GM23338 (cell line): ENCODE data around the gene AFAP1L1.

Source experiments
- CREB1 ChIP-seq: fragments of 250-450 bp; sonication (Bioruptor Pico); IDR thresholded peaks from 2 replicates; pipeline ENCODE4 v1.5.0; 2020; ENCODE audit warnings: low read depth, mild to moderate bottlenecking, moderate library complexity
- CTCF ChIP-seq, 2 experiments: fragments of 200-600 bp in 1 of 2; sonication (generic) in 1 of 2; conservative IDR thresholded peaks; 2 replicates each; pipeline versions ENCODE4 v1.5.1 to v1.6.1; 2016 to 2017; ENCODE audit warnings: antibody characterized with exemption in 2 of 2, low read depth in 2 of 2, mild to moderate bottlenecking in 2 of 2, moderate library complexity in 1 of 2
- EZH2 ChIP-seq: fragments of 200-600 bp; sonication (generic); IDR thresholded peaks from one replicate; pipeline ENCODE4 v1.8.0; 2017; ENCODE audit warnings: antibody characterized with exemption, mild to moderate bottlenecking, low read depth; ENCODE audit not compliant: unreplicated experiment
- EZH2phosphoT487 ChIP-seq: fragments of 200-600 bp; sonication (generic); IDR thresholded peaks from one replicate; pipeline ENCODE4 v1.8.1; 2018; ENCODE audit warnings: antibody characterized with exemption; ENCODE audit not compliant: unreplicated experiment
- POLR2AphosphoS5 ChIP-seq: IDR thresholded peaks from 2 replicates; pipeline ENCODE4 v1.6.1; 2016; ENCODE audit warnings: antibody characterized with exemption, low read depth
- TF ChIP-seq, protein P1 (sequence below): fragments of 250-450 bp; sonication (Bioruptor Pico); IDR thresholded peaks from 2 replicates; pipeline ENCODE4 v1.5.0; 2020; ENCODE audit warnings: mild to moderate bottlenecking, moderate library complexity

DNA sequence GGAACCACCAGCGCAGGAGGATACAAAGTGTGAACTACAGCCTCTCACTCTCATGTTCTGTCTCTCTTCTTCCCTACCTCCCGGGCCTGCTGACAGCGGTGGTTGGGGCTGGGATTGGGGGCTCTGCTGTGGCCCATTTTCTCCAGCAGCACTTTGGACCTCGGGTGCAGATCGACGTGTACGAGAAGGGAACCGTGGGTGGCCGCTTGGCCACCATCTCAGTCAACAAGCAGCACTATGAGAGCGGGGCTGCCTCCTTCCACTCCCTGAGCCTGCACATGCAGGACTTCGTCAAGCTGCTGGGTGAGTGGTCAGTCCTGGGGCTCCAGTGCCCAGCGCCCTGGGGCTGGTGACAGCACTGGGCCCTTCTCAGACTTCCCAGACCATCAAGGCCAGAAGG is 90.9 kb downstream of the AFAP1L1 start:
- no peak for TF ChIP-seq CTCF (conservative IDR thresholded peaks at IDR 0.05; ENCODE audit: low read depth in 2 of 2)
- TF ChIP-seq POLR2AphosphoS5, result no peak
- no peak for TF ChIP-seq EZH2phosphoT487
- no peak for TF ChIP-seq CREB1 (CRISPR knock-in tag)
- no peak for TF ChIP-seq EZH2
- TF ChIP-seq, protein P1, sequence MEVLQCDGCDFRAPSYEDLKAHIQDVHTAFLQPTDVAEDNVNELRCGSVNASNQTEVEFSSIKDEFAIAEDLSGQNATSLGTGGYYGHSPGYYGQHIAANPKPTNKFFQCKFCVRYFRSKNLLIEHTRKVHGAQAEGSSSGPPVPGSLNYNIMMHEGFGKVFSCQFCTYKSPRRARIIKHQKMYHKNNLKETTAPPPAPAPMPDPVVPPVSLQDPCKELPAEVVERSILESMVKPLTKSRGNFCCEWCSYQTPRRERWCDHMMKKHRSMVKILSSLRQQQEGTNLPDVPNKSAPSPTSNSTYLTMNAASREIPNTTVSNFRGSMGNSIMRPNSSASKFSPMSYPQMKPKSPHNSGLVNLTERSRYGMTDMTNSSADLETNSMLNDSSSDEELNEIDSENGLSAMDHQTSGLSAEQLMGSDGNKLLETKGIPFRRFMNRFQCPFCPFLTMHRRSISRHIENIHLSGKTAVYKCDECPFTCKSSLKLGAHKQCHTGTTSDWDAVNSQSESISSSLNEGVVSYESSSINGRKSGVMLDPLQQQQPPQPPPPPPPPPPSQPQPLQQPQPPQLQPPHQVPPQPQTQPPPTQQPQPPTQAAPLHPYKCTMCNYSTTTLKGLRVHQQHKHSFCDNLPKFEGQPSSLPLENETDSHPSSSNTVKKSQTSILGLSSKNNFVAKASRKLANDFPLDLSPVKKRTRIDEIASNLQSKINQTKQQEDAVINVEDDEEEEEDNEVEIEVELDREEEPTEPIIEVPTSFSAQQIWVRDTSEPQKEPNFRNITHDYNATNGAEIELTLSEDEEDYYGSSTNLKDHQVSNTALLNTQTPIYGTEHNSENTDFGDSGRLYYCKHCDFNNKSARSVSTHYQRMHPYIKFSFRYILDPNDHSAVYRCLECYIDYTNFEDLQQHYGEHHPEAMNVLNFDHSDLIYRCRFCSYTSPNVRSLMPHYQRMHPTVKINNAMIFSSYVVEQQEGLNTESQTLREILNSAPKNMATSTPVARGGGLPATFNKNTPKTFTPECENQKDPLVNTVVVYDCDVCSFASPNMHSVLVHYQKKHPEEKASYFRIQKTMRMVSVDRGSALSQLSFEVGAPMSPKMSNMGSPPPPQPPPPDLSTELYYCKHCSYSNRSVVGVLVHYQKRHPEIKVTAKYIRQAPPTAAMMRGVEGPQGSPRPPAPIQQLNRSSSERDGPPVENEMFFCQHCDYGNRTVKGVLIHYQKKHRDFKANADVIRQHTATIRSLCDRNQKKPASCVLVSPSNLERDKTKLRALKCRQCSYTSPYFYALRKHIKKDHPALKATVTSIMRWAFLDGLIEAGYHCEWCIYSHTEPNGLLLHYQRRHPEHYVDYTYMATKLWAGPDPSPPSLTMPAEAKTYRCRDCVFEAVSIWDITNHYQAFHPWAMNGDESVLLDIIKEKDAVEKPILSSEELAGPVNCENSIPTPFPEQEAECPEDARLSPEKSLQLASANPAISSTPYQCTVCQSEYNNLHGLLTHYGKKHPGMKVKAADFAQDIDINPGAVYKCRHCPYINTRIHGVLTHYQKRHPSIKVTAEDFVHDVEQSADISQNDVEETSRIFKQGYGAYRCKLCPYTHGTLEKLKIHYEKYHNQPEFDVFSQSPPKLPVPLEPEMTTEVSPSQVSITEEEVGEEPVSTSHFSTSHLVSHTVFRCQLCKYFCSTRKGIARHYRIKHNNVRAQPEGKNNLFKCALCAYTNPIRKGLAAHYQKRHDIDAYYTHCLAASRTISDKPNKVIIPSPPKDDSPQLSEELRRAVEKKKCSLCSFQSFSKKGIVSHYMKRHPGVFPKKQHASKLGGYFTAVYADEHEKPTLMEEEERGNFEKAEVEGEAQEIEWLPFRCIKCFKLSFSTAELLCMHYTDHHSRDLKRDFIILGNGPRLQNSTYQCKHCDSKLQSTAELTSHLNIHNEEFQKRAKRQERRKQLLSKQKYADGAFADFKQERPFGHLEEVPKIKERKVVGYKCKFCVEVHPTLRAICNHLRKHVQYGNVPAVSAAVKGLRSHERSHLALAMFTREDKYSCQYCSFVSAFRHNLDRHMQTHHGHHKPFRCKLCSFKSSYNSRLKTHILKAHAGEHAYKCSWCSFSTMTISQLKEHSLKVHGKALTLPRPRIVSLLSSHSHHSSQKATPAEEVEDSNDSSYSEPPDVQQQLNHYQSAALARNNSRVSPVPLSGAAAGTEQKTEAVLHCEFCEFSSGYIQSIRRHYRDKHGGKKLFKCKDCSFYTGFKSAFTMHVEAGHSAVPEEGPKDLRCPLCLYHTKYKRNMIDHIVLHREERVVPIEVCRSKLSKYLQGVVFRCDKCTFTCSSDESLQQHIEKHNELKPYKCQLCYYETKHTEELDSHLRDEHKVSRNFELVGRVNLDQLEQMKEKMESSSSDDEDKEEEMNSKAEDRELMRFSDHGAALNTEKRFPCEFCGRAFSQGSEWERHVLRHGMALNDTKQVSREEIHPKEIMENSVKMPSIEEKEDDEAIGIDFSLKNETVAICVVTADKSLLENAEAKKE (CRISPR knock-in tag), result no peak
